H9 (cell line): Measurements from ENCODE around the gene DNM2. TPM values are rescaled to one million over a fixed set of nuclear protein-coding genes. Genes with fewer than 3 reads are reported as not detected.

ENCODE experiments used
- DNase-seq: peaks from one replicate; pipeline ENCODE4 v3.0.0-alpha.2; 2017
- H2AFZ ChIP-seq: one replicate; pipeline ENCODE4 v1.6.1; 2013; ENCODE audit warnings: mild to moderate bottlenecking, low read length, control low read depth, moderate library complexity
- H2AK5ac ChIP-seq: 2 replicates; pipeline ENCODE4 v1.6.1; 2013; ENCODE audit warnings: low read length, control low read depth, mixed read lengths; ENCODE audit not compliant: insufficient read length
- H2BK120ac ChIP-seq: one replicate; pipeline ENCODE4 v1.6.1; 2013; ENCODE audit warnings: low read depth, mild to moderate bottlenecking, low read length, control low read depth, inconsistent platforms; ENCODE audit not compliant: poor library complexity, severe bottlenecking
- H2BK12ac ChIP-seq: 2 replicates; pipeline ENCODE4 v1.6.1; 2013; ENCODE audit warnings: low read length, control low read depth, mixed read lengths, low read depth; ENCODE audit not compliant: insufficient read length
- H2BK15ac ChIP-seq: 2 replicates; pipeline ENCODE4 v1.6.1; 2013; ENCODE audit warnings: low read depth, low read length, control low read depth
- H2BK20ac ChIP-seq: one replicate; pipeline ENCODE4 v1.6.1; 2013; ENCODE audit warnings: low read depth, mild to moderate bottlenecking, low read length, control low read depth, inconsistent platforms; ENCODE audit not compliant: poor library complexity, severe bottlenecking
- H2BK5ac ChIP-seq: 2 replicates; pipeline ENCODE4 v1.6.1; 2013; ENCODE audit warnings: low read length, control low read depth, mixed read lengths; ENCODE audit not compliant: insufficient read length
- H3K14ac ChIP-seq: 2 replicates; pipeline ENCODE4 v1.6.1; 2013; ENCODE audit warnings: low read length, control low read depth; ENCODE audit not compliant: insufficient read depth
- H3K18ac ChIP-seq: 2 replicates; pipeline ENCODE4 v1.6.1; 2013; ENCODE audit warnings: low read depth, mild to moderate bottlenecking, mixed read lengths, low read length, control low read depth; ENCODE audit not compliant: insufficient read length
- H3K23ac ChIP-seq: 2 replicates; pipeline ENCODE4 v1.6.1; 2013; ENCODE audit warnings: low read length, control low read depth, mixed read lengths, low read depth; ENCODE audit not compliant: insufficient read length
- H3K23me2 ChIP-seq: 2 replicates; pipeline ENCODE4 v1.6.1; 2013; ENCODE audit warnings: low read depth, mild to moderate bottlenecking, mixed read lengths, low read length, control low read depth; ENCODE audit not compliant: insufficient read length, poor library complexity, severe bottlenecking
- H3K27ac ChIP-seq: 2 replicates; pipeline ENCODE4 v1.5.1; 2013; ENCODE audit warnings: low read length, control low read depth, mixed read lengths, low read depth; ENCODE audit not compliant: insufficient read length
- H3K27me3 ChIP-seq: 2 replicates; pipeline ENCODE4 v1.6.1; 2013; ENCODE audit warnings: low read length, control low read depth, inconsistent platforms; ENCODE audit not compliant: insufficient read depth
- H3K4ac ChIP-seq: 2 replicates; pipeline ENCODE4 v1.6.1; 2013; ENCODE audit warnings: low read depth, mild to moderate bottlenecking, control low read depth, inconsistent platforms, low read length, moderate library complexity
- H3K4me1 ChIP-seq: 2 replicates; pipeline ENCODE4 v1.6.1; 2013; ENCODE audit warnings: low read length, control low read depth, inconsistent platforms; ENCODE audit not compliant: insufficient read depth
- H3K4me2 ChIP-seq: 2 replicates; pipeline ENCODE4 v1.6.1; 2013; ENCODE audit warnings: low read length, control low read depth, mixed read lengths; ENCODE audit not compliant: insufficient read length, insufficient read depth
- H3K56ac ChIP-seq: 2 replicates; pipeline ENCODE4 v1.6.1; 2013; ENCODE audit warnings: low read depth, mild to moderate bottlenecking, mixed read lengths, low read length, control low read depth; ENCODE audit not compliant: insufficient read length
- H3K79me1 ChIP-seq: 2 replicates; pipeline ENCODE4 v1.6.1; 2013; ENCODE audit warnings: low read depth, mild to moderate bottlenecking, moderate library complexity, low read length, control low read depth, inconsistent platforms; ENCODE audit not compliant: insufficient read depth, poor library complexity, severe bottlenecking
- H3K79me2 ChIP-seq: 2 replicates; pipeline ENCODE4 v1.6.1; 2013; ENCODE audit warnings: low read length, control low read depth, inconsistent platforms; ENCODE audit not compliant: insufficient read depth
- H3K9ac ChIP-seq: 2 replicates; pipeline ENCODE4 v1.6.1; 2013; ENCODE audit warnings: low read length, control low read depth, mixed read lengths; ENCODE audit not compliant: insufficient read length; ENCODE audit errors: extremely low read depth
- H3K9me3 ChIP-seq: one replicate; pipeline ENCODE4 v1.6.1; 2013; ENCODE audit warnings: low read depth, low read length, inconsistent platforms; ENCODE audit not compliant: control insufficient read depth
- H3T11ph ChIP-seq: one replicate; pipeline ENCODE4 v1.6.1; 2013; ENCODE audit warnings: mild to moderate bottlenecking, low read length, control low read depth, inconsistent platforms
- H4K20me1 ChIP-seq: one replicate; pipeline ENCODE4 v1.6.1; 2013; ENCODE audit not compliant: control insufficient read depth, insufficient read length, insufficient read depth
- H4K5ac ChIP-seq: 2 replicates; pipeline ENCODE4 v1.6.1; 2013; ENCODE audit warnings: low read depth, mild to moderate bottlenecking, mixed read lengths, low read length, control low read depth; ENCODE audit not compliant: insufficient read length
- H4K8ac ChIP-seq: replicated peaks from 2 replicates; pipeline ENCODE4 v1.6.1; 2013; ENCODE audit warnings: low read length, control low read depth, mixed read lengths, low read depth; ENCODE audit not compliant: insufficient read length
- H4K91ac ChIP-seq: 2 replicates; pipeline ENCODE4 v1.6.1; 2013; ENCODE audit warnings: low read depth, mild to moderate bottlenecking, moderate library complexity, mixed read lengths, low read length, control low read depth; ENCODE audit not compliant: insufficient read length
- H3K27ac Mint-ChIP-seq, 3 experiments: 2 replicates in 2 of 3; 3 replicates in 1 of 3; pipeline ENCODE4 v1.8.0; 2020 to 2021; ENCODE audit warnings: mixed read lengths in 3 of 3, mild to moderate bottlenecking in 1 of 3, moderate library complexity in 1 of 3
- H3K27me3 Mint-ChIP-seq: 2 replicates; pipeline ENCODE4 v1.8.0; 2021; ENCODE audit warnings: low read depth, mild to moderate bottlenecking, moderate library complexity, mixed read lengths
- H3K36me3 Mint-ChIP-seq, 3 experiments: 2 replicates in 2 of 3; 3 replicates in 1 of 3; pipeline ENCODE4 v1.8.0; 2020 to 2021; ENCODE audit warnings: low read depth in 3 of 3, mixed read lengths in 3 of 3; ENCODE audit not compliant: insufficient read depth in 1 of 3
- H3K4me1 Mint-ChIP-seq, 2 experiments: 2 replicates each; pipeline ENCODE4 v1.8.0; 2020; ENCODE audit warnings: mixed read lengths in 2 of 2
- H3K4me3 Mint-ChIP-seq, 2 experiments: 2 replicates in 1 of 2; 3 replicates in 1 of 2; pipeline ENCODE4 v1.8.0; 2020 to 2021; ENCODE audit warnings: mild to moderate bottlenecking in 2 of 2, mixed read lengths in 2 of 2, moderate library complexity in 1 of 2
- H3K9me3 Mint-ChIP-seq, 2 experiments: 2 replicates in 1 of 2; 3 replicates in 1 of 2; pipeline ENCODE4 v1.8.0; 2020; ENCODE audit warnings: mild to moderate bottlenecking in 2 of 2, mixed read lengths in 2 of 2, moderate library complexity in 1 of 2
- WGBS: extraction: QIAGEN DNeasy Blood & Tissue Kit; methylation state at CpG from one replicate; pipeline ENCODE4 v1.1.7; 2013; ENCODE audit warnings: missing lambda C conversion rate, low lambda C conversion rate, mixed read lengths; ENCODE audit not compliant: insufficient read length; ENCODE audit errors: extremely low coverage; 5-methylcytosine and 5-hydroxymethylcytosine counted together
- total RNA-seq: library from RNA; stranded (reverse); gene quantifications from 2 replicates; pipeline ENCODE4 v1.2.1, GENCODE V29; 2021
- TF ChIP-seq, protein P1 (sequence below): fragments of 200-600 bp; sonication (generic); conservative IDR thresholded peaks from 3 replicates; pipeline ENCODE4 v1.8.0; 2021; ENCODE audit warnings: antibody characterized with exemption, mild to moderate bottlenecking

The DNM2 gene
- total RNA-seq, 1 experiment from 2014 or later = 152 TPM

DNA sequence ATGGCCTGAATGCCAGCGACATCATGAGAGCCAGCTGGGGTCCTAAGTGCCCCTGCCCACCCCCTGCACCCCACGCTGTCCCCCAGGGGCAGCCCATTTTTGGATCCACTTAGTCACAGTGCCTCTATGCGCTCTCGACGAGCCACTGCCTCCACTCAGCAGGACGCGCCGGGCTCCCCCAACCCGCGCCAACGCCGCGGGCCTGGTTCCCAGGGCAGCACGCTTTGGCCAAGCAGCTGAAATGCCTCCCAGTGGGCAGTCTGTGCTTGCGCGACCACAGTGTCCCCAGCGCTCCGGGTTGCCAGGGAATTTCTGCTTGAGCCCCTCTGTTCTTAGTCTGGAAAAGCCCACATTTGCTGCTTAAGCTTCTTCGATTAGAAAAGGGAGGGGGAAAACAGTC is 78.8 kb downstream of the DNM2 start:
- peaks cover 11 to 74% (median 57%) of the 10 kb centered on the region in 3 experiments; a peak in 6 of 7 replicates for H3K36me3 Mint-ChIP-seq
- H2BK15ac ChIP-seq = no peak overlapping the region
- H3K4me1 ChIP-seq = no peaks in the 10 kb centered on the region
- no peaks in the 10 kb centered on the region for H3K4me1 Mint-ChIP-seq
- no peak for DNase-seq
- no peaks in the 10 kb centered on the region for H3K27me3 ChIP-seq
- WGBS = no CpG with 5 or more reads among the region's 19 CpGs
- no peaks in the 10 kb centered on the region for H3K27me3 Mint-ChIP-seq
- no peaks in the 10 kb centered on the region for H3K9me3 Mint-ChIP-seq
- H3K23me2 ChIP-seq = no peaks in the 10 kb centered on the region
- H3K23ac ChIP-seq = no peak overlapping the region
- H4K20me1 ChIP-seq = no peaks in the 10 kb centered on the region
- H3T11ph ChIP-seq = no peak overlapping the region
- H3K4me3 Mint-ChIP-seq = no peak overlapping the region
- no peak overlapping the region for H2BK5ac ChIP-seq
- H3K27ac ChIP-seq = no peak overlapping the region
- no peak overlapping the region for H3K27ac Mint-ChIP-seq
- no peaks in the 10 kb centered on the region for H3K9me3 ChIP-seq
- H4K91ac ChIP-seq = no peak overlapping the region
- H4K8ac ChIP-seq = no peak overlapping the region
- H2AK5ac ChIP-seq = no peak overlapping the region
- H3K4me2 ChIP-seq = no peak overlapping the region
- H4K5ac ChIP-seq = no peak overlapping the region
- H3K79me1 ChIP-seq = no peaks in the 10 kb centered on the region
- H2AFZ ChIP-seq = no peak overlapping the region
- H3K9ac ChIP-seq = no peak overlapping the region
- H3K14ac ChIP-seq = no peak overlapping the region
- no peak overlapping the region for H2BK12ac ChIP-seq
- H2BK20ac ChIP-seq = no peak overlapping the region
- TF ChIP-seq, protein P1, sequence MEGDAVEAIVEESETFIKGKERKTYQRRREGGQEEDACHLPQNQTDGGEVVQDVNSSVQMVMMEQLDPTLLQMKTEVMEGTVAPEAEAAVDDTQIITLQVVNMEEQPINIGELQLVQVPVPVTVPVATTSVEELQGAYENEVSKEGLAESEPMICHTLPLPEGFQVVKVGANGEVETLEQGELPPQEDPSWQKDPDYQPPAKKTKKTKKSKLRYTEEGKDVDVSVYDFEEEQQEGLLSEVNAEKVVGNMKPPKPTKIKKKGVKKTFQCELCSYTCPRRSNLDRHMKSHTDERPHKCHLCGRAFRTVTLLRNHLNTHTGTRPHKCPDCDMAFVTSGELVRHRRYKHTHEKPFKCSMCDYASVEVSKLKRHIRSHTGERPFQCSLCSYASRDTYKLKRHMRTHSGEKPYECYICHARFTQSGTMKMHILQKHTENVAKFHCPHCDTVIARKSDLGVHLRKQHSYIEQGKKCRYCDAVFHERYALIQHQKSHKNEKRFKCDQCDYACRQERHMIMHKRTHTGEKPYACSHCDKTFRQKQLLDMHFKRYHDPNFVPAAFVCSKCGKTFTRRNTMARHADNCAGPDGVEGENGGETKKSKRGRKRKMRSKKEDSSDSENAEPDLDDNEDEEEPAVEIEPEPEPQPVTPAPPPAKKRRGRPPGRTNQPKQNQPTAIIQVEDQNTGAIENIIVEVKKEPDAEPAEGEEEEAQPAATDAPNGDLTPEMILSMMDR = no peak
- H3K79me2 ChIP-seq = no peaks in the 10 kb centered on the region
- no peak overlapping the region for H2BK120ac ChIP-seq
- no peak overlapping the region for H3K18ac ChIP-seq
- H3K4ac ChIP-seq = no peak overlapping the region
- H3K56ac ChIP-seq = no peak overlapping the region
